PFSK-1 (cell line): ENCODE data around the gene PALMD.

Source experiments
- POLR2AphosphoS5 ChIP-seq: IDR thresholded peaks from 2 replicates; pipeline ENCODE4 v1.6.1; 2012; ENCODE audit warnings: low read depth, mild to moderate bottlenecking, control low read depth, low read length, moderate library complexity
- TAF1 ChIP-seq: IDR thresholded peaks from 2 replicates; pipeline ENCODE4 v1.6.1; 2012; ENCODE audit warnings: low read length, control low read depth, borderline replicate concordance; ENCODE audit not compliant: insufficient read depth
- TF ChIP-seq, protein P1 (sequence below), 2 experiments: IDR thresholded peaks; 2 replicates each; pipeline versions ENCODE4 v1.6.1 to v1.8.0; 2011 to 2012; ENCODE audit warnings: low read depth in 2 of 2, low read length in 2 of 2, control low read depth in 1 of 2, inconsistent platforms in 1 of 2, mild to moderate bottlenecking in 1 of 2, moderate library complexity in 1 of 2; ENCODE audit not compliant: insufficient read depth in 1 of 2

GRCh38 chr1:99726818-99727217, 80.9 kb downstream of the PALMD start:
- TF ChIP-seq, protein P1, sequence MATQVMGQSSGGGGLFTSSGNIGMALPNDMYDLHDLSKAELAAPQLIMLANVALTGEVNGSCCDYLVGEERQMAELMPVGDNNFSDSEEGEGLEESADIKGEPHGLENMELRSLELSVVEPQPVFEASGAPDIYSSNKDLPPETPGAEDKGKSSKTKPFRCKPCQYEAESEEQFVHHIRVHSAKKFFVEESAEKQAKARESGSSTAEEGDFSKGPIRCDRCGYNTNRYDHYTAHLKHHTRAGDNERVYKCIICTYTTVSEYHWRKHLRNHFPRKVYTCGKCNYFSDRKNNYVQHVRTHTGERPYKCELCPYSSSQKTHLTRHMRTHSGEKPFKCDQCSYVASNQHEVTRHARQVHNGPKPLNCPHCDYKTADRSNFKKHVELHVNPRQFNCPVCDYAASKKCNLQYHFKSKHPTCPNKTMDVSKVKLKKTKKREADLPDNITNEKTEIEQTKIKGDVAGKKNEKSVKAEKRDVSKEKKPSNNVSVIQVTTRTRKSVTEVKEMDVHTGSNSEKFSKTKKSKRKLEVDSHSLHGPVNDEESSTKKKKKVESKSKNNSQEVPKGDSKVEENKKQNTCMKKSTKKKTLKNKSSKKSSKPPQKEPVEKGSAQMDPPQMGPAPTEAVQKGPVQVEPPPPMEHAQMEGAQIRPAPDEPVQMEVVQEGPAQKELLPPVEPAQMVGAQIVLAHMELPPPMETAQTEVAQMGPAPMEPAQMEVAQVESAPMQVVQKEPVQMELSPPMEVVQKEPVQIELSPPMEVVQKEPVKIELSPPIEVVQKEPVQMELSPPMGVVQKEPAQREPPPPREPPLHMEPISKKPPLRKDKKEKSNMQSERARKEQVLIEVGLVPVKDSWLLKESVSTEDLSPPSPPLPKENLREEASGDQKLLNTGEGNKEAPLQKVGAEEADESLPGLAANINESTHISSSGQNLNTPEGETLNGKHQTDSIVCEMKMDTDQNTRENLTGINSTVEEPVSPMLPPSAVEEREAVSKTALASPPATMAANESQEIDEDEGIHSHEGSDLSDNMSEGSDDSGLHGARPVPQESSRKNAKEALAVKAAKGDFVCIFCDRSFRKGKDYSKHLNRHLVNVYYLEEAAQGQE (IDR thresholded peaks at IDR 0.05; ENCODE audit: insufficient read depth in 1 of 2, low read depth in 2 of 2, low read length in 2 of 2): no peak
- TF ChIP-seq TAF1 (no peak), POLR2AphosphoS5 (no peak)
